Pons (tissue), 1 donor: ENCODE data around the gene PRMT6.
A peak's percentile ranks its signal among the peaks of the same experiment; 100 is the strongest.
"Not testable (repeated sequence)": the region's sequence is repeated elsewhere in the genome, so short reads cannot be mapped to it uniquely, and the experiment has no call there.

Experiments
- DNase-seq: peaks from one replicate; pipeline ENCODE4 v3.0.0-alpha.2; 2016; ENCODE audit warnings: low spot score

PRMT6 gene

GRCh38 chr1:107056426-107057196, at the start of gene PRMT6:
PRMT6 (plus strand) TSS chr1:107056674; CDS start chr1:107056716, 42 bp downstream.
- peak; percentile 72 for DNase-seq

- peak; percentile 35 for DNase-seq
Observed at GRCh38 chr1:107009281-107009680, 47.2 kb upstream of the PRMT6 start.

- no peak for DNase-seq
Observed at GRCh38 chr1:107010582-107010981, 45.9 kb upstream of the PRMT6 start.

DNA sequence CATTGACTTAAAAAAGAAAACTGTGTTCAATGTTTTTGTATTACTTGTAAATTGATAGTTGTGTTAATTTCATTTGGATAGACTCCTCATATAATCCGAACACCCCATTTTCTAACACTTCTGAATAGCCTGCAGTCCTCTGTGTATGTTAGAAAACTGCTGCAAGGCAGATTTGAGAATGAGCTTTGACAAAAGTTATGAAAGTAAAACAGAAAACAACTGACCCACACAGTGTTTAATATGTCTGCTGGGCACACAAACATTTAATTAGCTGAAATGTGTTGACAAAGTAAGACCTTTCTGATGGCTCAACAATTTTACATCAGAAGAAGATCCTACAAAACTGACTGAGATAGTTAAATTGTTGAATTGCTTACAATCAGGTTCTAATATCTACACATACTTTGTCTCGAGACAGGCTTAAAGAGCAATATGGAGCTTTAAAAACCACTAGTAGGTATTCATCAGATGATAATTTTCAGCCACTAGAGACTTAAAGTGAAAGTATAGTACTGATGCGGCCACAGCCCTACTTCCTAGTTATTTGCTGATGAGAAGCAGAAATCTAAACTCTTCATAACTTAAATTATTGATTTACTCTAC, 40.0 kb upstream of the PRMT6 start:
- DNase-seq, result no peak

- no peak for DNase-seq
Observed at GRCh38 chr1:107018445-107018844, 38.0 kb upstream of the PRMT6 start.

GRCh38 chr1:107019166-107019565, 37.3 kb upstream of the PRMT6 start:
- no peak for DNase-seq

DNA sequence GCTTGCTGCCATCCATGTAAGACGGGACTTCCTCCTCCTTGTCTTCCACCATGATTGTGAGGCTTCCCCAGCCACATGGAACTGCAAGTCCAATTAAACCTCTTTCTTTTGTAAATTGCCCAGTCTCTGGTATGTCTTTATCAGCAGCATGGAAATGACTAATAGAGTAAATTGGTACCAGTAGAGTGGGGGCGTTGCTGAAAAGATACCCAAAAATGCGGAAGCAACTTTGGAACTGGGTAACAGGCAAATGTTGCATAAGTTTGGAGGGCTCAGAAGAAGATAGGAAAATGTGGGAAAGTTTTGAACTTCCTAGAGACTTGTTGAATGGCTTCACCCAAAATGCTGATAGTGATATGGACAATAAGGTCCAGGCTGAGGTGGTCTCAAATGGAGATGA, 17.6 kb upstream of the PRMT6 start:
- DNase-seq, result not testable (repeated sequence)

GRCh38 chr1:107044310-107045220, 11.9 kb upstream of the PRMT6 start:
- not testable (repeated sequence) for DNase-seq

DNA sequence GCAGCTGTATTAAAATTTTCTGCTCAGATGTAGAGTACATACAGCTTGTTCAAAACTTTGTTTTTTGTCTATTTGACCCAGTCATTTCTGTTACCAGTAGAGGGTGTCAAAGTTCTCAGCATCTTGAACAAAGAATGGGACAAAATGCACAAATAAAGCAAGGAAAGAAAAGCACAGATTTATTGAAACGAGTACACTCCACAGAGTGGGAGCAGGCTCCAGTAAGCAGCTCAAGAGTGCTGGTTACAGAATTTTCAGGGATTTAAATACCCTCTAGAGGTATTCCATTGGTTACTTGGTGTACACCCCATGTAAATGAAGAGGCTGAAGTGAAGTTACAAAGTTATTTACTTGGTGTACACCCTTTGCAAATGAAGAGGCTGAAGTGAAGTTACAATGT, 8.9 kb upstream of the PRMT6 start:
- DNase-seq, result no peak

DNA sequence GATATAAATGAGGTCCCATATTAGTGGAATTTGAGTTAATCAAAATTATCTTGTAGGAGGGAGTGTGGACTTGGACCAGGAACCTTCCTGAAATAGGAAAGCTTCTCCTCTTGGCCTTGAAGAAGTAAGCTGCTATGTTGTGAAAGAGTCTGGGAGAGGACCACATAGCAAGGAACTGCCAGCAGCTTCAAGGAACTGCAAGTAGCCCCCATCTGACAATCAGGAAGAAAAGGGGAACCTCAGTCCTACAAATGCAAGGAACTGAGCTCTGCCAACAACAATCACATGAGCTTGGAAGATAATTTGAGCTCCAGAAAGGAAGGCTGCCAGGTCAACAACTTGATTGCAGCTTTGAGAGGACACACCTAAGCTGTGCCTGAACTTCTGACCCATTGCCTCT, 8.2 kb upstream of the PRMT6 start:
- DNase-seq, result peak; percentile 71

GRCh38 chr1:107051266-107051665, 5.2 kb upstream of the PRMT6 start:
- DNase-seq, result no peak

GRCh38 chr1:107055919-107056425, 502 bp upstream of the PRMT6 start:
- not testable (repeated sequence) for DNase-seq

DNA sequence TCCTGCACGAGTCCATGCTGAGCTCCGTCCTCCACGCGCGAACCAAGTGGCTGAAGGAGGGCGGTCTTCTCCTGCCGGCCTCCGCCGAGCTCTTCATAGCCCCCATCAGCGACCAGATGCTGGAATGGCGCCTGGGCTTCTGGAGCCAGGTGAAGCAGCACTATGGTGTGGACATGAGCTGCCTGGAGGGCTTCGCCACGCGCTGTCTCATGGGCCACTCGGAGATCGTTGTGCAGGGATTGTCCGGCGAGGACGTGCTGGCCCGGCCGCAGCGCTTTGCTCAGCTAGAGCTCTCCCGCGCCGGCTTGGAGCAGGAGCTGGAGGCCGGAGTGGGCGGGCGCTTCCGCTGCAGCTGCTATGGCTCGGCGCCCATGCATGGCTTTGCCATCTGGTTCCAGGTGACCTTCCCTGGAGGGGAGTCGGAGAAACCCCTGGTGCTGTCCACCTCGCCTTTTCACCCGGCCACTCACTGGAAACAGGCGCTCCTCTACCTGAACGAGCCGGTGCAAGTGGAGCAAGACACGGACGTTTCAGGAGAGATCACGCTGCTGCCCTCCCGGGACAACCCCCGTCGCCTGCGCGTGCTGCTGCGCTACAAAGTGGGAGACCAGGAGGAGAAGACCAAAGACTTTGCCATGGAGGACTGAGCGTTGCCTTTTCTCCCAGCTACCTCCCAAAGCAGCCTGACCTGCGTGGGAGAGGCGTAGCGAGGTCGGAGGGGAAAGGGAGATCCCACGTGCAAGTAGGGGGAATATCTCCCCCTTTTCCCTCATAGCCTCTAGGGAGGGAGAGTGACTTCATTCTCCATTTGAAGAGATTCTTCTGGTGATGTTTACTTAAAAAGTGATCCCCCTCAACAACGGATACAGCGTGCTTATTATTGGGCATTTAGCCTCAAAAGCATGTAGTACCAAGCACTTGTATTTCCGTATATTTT, 991 bp downstream of the PRMT6 start:
- peak; percentile 41 for DNase-seq

DNA sequence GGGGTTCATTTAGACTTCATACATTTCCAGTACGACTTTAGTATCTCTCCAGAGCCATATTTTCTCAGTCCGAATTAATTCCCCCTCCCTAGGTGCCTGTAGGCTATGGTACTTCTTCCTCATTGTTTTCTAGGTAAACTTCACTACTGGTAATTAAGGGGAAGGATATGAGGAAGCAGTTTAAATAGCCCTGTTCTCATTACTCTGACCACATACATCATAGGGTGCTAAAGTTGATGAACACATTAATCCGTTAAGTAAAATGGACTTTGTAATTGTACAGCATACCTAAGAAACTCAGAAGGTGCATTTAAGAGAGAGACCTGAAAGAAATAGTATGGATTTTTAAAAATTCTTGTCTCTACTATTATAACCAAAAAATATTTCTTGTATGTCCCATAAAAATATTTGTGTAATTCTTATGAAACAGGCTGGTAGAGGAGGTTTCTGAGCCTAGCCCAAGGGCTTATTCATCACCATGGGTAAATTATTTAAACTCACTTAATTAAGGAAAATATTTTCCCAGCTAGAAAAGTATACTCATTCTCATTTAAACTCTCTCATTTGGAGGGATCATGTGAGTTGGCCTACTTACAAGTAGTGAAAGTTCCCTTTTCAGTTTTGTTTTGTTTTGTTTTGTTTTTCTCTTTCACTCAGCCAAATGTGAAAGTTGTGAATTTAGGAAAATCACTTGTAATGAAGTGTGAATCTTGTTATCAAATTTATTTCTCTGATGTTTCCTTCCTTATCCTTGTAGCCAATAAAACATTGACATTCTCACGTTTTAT, 2.0 kb downstream of the PRMT6 start:
- peak; percentile 17 for DNase-seq

DNA sequence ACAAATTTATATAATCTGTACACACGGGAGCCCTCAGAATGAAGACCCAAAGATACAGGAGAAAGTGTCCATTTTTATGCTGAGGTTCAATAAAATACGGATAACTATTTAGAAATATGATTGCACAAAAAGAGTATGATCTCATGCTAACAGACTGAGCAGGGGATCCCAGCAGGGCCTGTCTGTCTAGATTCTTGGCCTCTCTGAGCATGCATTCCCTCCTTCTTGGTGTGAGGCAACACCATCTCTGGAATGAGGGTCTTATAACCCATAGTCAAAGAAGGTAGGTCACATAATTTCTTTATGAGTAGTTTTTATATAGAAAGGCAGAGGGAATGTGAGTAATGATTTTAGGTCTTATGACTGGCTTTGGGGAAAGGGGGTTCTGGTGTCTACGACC, 5.4 kb downstream of the PRMT6 start:
- no peak for DNase-seq

- DNase-seq, result no peak
Observed at GRCh38 chr1:107073493-107073892, 17.0 kb downstream of the PRMT6 start.

- DNase-seq, result no peak
Observed at GRCh38 chr1:107076841-107077240, 20.4 kb downstream of the PRMT6 start.

GRCh38 chr1:107079249-107079648, 22.8 kb downstream of the PRMT6 start:
- DNase-seq, result no peak

DNA sequence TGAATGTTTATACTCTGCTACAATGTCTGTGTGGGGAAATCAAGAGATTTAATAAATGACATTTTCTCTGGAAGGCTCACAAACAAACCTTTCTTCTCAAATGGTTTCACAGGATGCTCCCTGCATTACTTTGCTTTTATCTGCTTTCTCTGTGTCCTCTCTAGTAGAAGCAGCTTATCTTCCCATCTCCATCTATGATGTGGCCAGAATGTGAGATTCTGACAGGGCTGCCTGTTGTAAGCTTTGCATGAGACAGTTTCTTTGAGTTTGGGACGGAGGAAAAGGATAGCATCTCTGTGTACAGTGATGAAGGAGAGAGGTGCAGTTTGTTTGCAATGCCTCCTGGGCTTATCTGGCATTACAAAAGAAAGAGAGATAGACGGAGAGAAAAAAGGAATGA, 24.6 kb downstream of the PRMT6 start:
- no peak for DNase-seq

DNA sequence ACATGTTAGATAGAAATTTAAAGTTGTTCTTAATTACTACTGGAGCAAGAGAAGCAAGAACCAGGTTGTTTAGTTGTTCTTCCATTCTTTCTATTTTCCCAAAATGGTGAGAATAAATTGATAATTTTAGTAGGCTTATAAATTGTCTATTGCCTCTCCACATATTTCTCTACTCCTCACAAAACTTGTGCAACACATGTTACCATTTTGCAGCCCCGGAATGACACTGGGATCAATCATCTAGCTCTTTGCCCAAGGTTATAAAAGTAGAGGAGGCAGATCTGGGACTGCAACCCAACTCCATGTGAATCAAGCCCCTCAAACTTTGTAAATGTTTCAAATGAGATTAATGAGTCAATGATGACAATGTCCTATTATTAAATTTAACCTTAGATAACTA, 34.9 kb downstream of the PRMT6 start:
- DNase-seq, result no peak
